PFSK-1 (cell line): ENCODE data around the gene THRB.

Experiments used
- FOXP2 ChIP-seq: optimal IDR thresholded peaks from 2 replicates; pipeline ENCODE3; 2011; ENCODE audit warnings: borderline replicate concordance, control low read depth, inconsistent platforms; ENCODE audit not compliant: insufficient read depth; ENCODE audit errors: extremely low read length, extremely low read depth
- POLR2AphosphoS5 ChIP-seq: IDR thresholded peaks from 2 replicates; pipeline ENCODE4 v1.6.1; 2012; ENCODE audit warnings: low read depth, mild to moderate bottlenecking, control low read depth, low read length, moderate library complexity
- REST ChIP-seq, 2 experiments: IDR thresholded peaks; 2 replicates each; pipeline versions ENCODE4 v1.6.1 to v1.8.0; 2011 to 2012; ENCODE audit warnings: low read depth in 2 of 2, low read length in 2 of 2, control low read depth in 1 of 2, inconsistent platforms in 1 of 2, mild to moderate bottlenecking in 1 of 2, moderate library complexity in 1 of 2; ENCODE audit not compliant: insufficient read depth in 1 of 2
- SIN3A ChIP-seq: IDR thresholded peaks from 2 replicates; pipeline ENCODE4 v1.6.1; 2012; ENCODE audit warnings: mild to moderate bottlenecking, low read length, moderate library complexity, borderline replicate concordance; ENCODE audit not compliant: insufficient read depth
- TAF1 ChIP-seq: IDR thresholded peaks from 2 replicates; pipeline ENCODE4 v1.6.1; 2012; ENCODE audit warnings: low read length, control low read depth, borderline replicate concordance; ENCODE audit not compliant: insufficient read depth

THRB gene

GRCh38 chr3:24258727-24259600, 235.7 kb downstream of the THRB start:
- TF ChIP-seq SIN3A: no peak
- TF ChIP-seq REST (IDR thresholded peaks at IDR 0.05; ENCODE audit: insufficient read depth in 1 of 2, low read depth in 2 of 2, low read length in 2 of 2): no peak
- no peak for TF ChIP-seq TAF1
- no peak for TF ChIP-seq POLR2AphosphoS5
- no peak for TF ChIP-seq FOXP2

GRCh38 chr3:24258260-24258659, 236.4 kb downstream of the THRB start:
- TF ChIP-seq FOXP2 (no peak), TAF1 (no peak), POLR2AphosphoS5 (no peak), REST (IDR thresholded peaks at IDR 0.05; ENCODE audit: insufficient read depth in 1 of 2, low read depth in 2 of 2, low read length in 2 of 2) (no peak), SIN3A (no peak)

GRCh38 chr3:24255414-24255813, 239.2 kb downstream of the THRB start:
- TF ChIP-seq POLR2AphosphoS5 (no peak), REST (IDR thresholded peaks at IDR 0.05; ENCODE audit: insufficient read depth in 1 of 2, low read depth in 2 of 2, low read length in 2 of 2) (no peak), FOXP2 (no peak), SIN3A (no peak), TAF1 (no peak)

- TF ChIP-seq TAF1 (no peak), FOXP2 (no peak), POLR2AphosphoS5 (no peak), REST (IDR thresholded peaks at IDR 0.05; ENCODE audit: insufficient read depth in 1 of 2, low read depth in 2 of 2, low read length in 2 of 2) (no peak), SIN3A (no peak)
Measured at GRCh38 chr3:24254649-24255048, 240.0 kb downstream of the THRB start.

GRCh38 chr3:24253336-24253735, 241.3 kb downstream of the THRB start:
- TF ChIP-seq REST (IDR thresholded peaks at IDR 0.05; ENCODE audit: insufficient read depth in 1 of 2, low read depth in 2 of 2, low read length in 2 of 2): no peak
- TF ChIP-seq TAF1: no peak
- TF ChIP-seq SIN3A: no peak
- TF ChIP-seq FOXP2: no peak
- no peak for TF ChIP-seq POLR2AphosphoS5
